Measurements from ENCODE around the gene RHBDL1.
"Not testable (repeated sequence)": the region's sequence is repeated elsewhere in the genome, so short reads cannot be mapped to it uniquely, and the experiment has no call there.

Gene RHBDL1

GRCh38 chr16:711084-711483 is 35.6 kb downstream of the RHBDL1 start:
- no peaks in the 10 kb centered on the region for H3K79me2 ChIP-seq (ENCODE audit: insufficient read depth, low read length)
- no peaks in the 10 kb centered on the region for H3K36me3 ChIP-seq (ENCODE audit: insufficient read depth, low read length)
- no peaks in the 10 kb centered on the region for H3K4me1 ChIP-seq (ENCODE audit: insufficient read depth, low read length, poor library complexity, severe bottlenecking)
- no peak overlapping the region for H3K4me2 ChIP-seq (ENCODE audit: low read depth, low read length, poor library complexity, severe bottlenecking)
- H4K20me1 ChIP-seq (ENCODE audit: insufficient read depth, low read length, poor library complexity, severe bottlenecking) = no peaks in the 10 kb centered on the region
- H3K9ac ChIP-seq (ENCODE audit: low read depth, low read length, poor library complexity, severe bottlenecking) = no peak overlapping the region
- no peak overlapping the region for H3K4me3 ChIP-seq (ENCODE audit: low read length, poor library complexity, severe bottlenecking)
- TF ChIP-seq CTCF (conservative IDR thresholded peaks at IDR 0.05; ENCODE audit: low read length) (no peak), EZH2phosphoT487 (IDR thresholded peaks at IDR 0.05; ENCODE audit: borderline replicate concordance) (no peak)
- H3K9me2 ChIP-seq (replicated peaks; ENCODE audit: low read depth, low read length) = no peaks in the 10 kb centered on the region
- no peaks in the 10 kb centered on the region for H3F3A ChIP-seq (ENCODE audit: low read depth)
- H2AFZ ChIP-seq (ENCODE audit: low read length) = no peak overlapping the region
- H3K9me3 ChIP-seq (ENCODE audit: insufficient read depth, low read depth, low read length) = no peaks in the 10 kb centered on the region
- no peaks in the 10 kb centered on the region for H3K27me3 ChIP-seq (ENCODE audit: insufficient read depth, low read length, poor library complexity, severe bottlenecking)

- Histone ChIP-seq H4K20me1 (ENCODE audit: insufficient read depth, low read length, poor library complexity, severe bottlenecking) (no peaks in the 10 kb centered on the region), H3K4me3 (ENCODE audit: low read length, poor library complexity, severe bottlenecking) (no peak overlapping the region), H3K36me3 (ENCODE audit: insufficient read depth, low read length) (no peaks in the 10 kb centered on the region), H3K27me3 (ENCODE audit: insufficient read depth, low read length, poor library complexity, severe bottlenecking) (no peaks in the 10 kb centered on the region), H3K4me2 (ENCODE audit: low read depth, low read length, poor library complexity, severe bottlenecking) (no peak overlapping the region), H3K9ac (ENCODE audit: low read depth, low read length, poor library complexity, severe bottlenecking) (no peak overlapping the region), H3K4me1 (ENCODE audit: insufficient read depth, low read length, poor library complexity, severe bottlenecking) (no peaks in the 10 kb centered on the region), H3K9me2 (replicated peaks; ENCODE audit: low read depth, low read length) (no peaks in the 10 kb centered on the region), H3K79me2 (ENCODE audit: insufficient read depth, low read length) (no peaks in the 10 kb centered on the region), H3F3A (ENCODE audit: low read depth) (no peaks in the 10 kb centered on the region), H3K9me3 (ENCODE audit: insufficient read depth, low read depth, low read length) (no peaks in the 10 kb centered on the region), H2AFZ (ENCODE audit: low read length) (no peak overlapping the region)
- TF ChIP-seq EZH2phosphoT487 (IDR thresholded peaks at IDR 0.05; ENCODE audit: borderline replicate concordance) = no peak
- TF ChIP-seq CTCF (conservative IDR thresholded peaks at IDR 0.05; ENCODE audit: low read length) = peak; percentile 55
These were observed 36.3 kb downstream of the RHBDL1 start for GRCh38 chr16:711548-712320.

GRCh38 chr16:712740-713250 is 37.3 kb downstream of the RHBDL1 start:
- not testable (repeated sequence) for H3K4me1 ChIP-seq (ENCODE audit: insufficient read depth, low read length, poor library complexity, severe bottlenecking); H3K9me3 ChIP-seq (ENCODE audit: insufficient read depth, low read depth, low read length); H3K4me2 ChIP-seq (ENCODE audit: low read depth, low read length, poor library complexity, severe bottlenecking); H3K79me2 ChIP-seq (ENCODE audit: insufficient read depth, low read length); H3K4me3 ChIP-seq (ENCODE audit: low read length, poor library complexity, severe bottlenecking); H2AFZ ChIP-seq (ENCODE audit: low read length); H3K9me2 ChIP-seq (replicated peaks; ENCODE audit: low read depth, low read length); H3K27me3 ChIP-seq (ENCODE audit: insufficient read depth, low read length, poor library complexity, severe bottlenecking); H4K20me1 ChIP-seq (ENCODE audit: insufficient read depth, low read length, poor library complexity, severe bottlenecking); H3F3A ChIP-seq (ENCODE audit: low read depth); H3K9ac ChIP-seq (ENCODE audit: low read depth, low read length, poor library complexity, severe bottlenecking); H3K36me3 ChIP-seq (ENCODE audit: insufficient read depth, low read length)
- peak; percentile 26; the same call in 1 of the 2 replicates for TF ChIP-seq CTCF (conservative IDR thresholded peaks at IDR 0.05; ENCODE audit: low read length)
